Fibroblast of mammary gland (primary cell): ENCODE measurements around the gene ASCC2.

Experiments used
- DNase-seq: peaks from one replicate; pipeline ENCODE4 v3.0.0-alpha.2; 2010; ENCODE audit warnings: low read depth
- H3K4me3 ChIP-seq: 2 replicates; pipeline ENCODE4 v1.5.1; 2011; ENCODE audit warnings: low read depth, mild to moderate bottlenecking, low read length, moderate library complexity; ENCODE audit not compliant: control insufficient read depth
- TF ChIP-seq, protein P1 (sequence below): conservative IDR thresholded peaks from 2 replicates; pipeline ENCODE4 v1.5.1; 2011; ENCODE audit warnings: low read depth, low read length, inconsistent platforms; ENCODE audit not compliant: control insufficient read depth, insufficient read depth

Gene ASCC2

DNA sequence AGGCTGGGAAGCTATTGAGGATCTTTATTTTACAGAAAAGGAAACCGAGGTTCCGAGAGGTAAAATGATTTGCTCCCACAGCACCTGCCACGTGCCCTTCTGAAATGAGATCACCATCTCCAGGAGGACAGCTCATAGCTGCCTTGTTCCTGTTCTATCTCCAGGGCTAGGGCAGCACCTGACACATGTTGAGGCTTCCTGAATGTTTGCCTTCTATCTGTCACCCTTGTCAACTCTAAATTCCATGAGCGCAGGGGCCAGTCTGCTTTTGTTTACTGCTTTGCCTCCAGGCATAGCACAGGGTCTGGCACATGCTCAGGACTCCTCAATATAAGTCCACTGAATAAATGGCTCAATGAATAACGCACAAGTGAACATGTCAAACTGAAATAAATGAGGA is 24.1 kb downstream of the ASCC2 start:
- no peak for DNase-seq
- TF ChIP-seq, protein P1, sequence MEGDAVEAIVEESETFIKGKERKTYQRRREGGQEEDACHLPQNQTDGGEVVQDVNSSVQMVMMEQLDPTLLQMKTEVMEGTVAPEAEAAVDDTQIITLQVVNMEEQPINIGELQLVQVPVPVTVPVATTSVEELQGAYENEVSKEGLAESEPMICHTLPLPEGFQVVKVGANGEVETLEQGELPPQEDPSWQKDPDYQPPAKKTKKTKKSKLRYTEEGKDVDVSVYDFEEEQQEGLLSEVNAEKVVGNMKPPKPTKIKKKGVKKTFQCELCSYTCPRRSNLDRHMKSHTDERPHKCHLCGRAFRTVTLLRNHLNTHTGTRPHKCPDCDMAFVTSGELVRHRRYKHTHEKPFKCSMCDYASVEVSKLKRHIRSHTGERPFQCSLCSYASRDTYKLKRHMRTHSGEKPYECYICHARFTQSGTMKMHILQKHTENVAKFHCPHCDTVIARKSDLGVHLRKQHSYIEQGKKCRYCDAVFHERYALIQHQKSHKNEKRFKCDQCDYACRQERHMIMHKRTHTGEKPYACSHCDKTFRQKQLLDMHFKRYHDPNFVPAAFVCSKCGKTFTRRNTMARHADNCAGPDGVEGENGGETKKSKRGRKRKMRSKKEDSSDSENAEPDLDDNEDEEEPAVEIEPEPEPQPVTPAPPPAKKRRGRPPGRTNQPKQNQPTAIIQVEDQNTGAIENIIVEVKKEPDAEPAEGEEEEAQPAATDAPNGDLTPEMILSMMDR = no peak
- H3K4me3 ChIP-seq = no peak overlapping the region

DNA sequence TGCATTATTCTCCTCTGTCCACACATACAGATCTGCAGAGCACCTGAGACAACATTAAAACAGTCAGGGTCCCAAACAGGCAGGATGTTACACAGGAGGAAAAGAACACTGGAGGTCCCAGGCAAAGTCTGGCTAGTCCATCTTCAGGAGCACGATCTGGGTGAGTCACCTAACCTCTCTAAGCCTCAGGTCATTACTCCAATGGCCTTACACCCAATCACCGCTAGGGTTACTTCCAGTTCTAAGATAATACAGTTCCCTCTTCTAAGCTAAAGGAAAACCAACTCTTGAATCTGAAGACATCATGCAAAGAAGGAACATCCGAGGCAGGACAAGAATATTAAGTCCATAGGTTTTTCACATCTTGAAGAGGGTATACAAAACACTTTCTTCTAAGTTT is 24.5 kb downstream of the ASCC2 start:
- TF ChIP-seq, protein P1 = peak; percentile 25
- DNase-seq = peak; percentile 54
- H3K4me3 ChIP-seq = no peak overlapping the region

DNA sequence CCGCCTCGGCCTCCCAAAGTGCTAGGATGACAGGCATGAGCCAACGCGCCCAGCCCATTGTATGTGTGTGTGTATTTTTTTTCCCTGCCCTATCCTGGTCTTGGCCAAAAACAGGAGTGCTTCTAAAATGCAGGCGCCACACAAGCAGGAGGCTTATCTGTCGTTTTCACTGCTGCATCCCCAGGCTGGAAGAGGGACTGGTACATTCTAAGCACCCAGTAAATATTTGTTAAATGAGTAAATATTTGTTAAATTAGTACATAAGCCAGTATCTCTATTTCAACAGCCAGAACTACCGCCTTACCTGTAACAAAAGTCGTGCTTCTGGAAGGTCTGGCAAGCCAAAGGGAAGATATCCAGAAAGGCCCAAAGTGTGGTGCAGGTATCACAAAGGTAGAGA is 24.9 kb downstream of the ASCC2 start:
- TF ChIP-seq, protein P1 = no peak
- DNase-seq = no peak
- H3K4me3 ChIP-seq = no peak overlapping the region

DNA sequence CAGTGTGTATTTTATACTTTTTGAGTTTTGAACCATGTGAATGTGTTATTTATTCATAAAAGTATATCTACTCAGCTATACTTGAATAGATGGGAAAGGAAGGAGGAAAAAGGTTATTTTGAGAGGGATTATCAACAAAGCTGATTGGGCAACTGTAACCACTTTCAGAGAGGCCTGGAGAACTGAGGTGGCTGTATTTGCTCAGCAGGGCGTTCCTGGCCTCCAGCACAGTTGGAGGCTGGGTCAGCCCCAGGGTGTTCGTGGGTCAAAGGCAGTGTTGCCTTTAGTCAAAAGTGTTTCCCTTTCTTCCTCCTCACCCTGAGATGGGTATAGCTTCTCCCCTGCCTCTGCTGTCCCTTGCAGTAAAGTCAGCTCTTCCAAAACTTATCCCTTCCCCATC is 26.7 kb downstream of the ASCC2 start:
- TF ChIP-seq, protein P1 = no peak
- H3K4me3 ChIP-seq = no peak overlapping the region
- DNase-seq = no peak

DNA sequence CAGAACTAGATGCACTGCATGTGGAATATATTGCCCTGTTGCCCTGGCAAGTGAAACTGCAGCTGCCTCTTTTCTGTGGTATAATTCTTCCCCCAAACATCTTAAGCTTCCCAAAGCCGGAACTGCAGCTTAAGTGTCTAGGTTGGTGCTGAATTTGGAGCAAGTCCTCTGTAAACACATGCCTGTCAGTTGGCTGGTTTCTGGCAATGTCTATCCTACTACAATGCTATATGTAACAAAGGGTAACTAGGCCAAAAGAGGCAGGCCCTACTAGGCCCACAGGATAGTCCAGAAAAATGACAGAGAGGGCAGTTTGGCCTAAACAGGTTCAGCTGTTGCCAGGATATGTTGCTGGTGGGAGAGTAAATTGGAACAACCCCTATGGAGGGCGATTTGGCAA is 27.9 kb downstream of the ASCC2 start:
- DNase-seq = no peak
- H3K4me3 ChIP-seq = no peak overlapping the region
- TF ChIP-seq, protein P1 = no peak

DNA sequence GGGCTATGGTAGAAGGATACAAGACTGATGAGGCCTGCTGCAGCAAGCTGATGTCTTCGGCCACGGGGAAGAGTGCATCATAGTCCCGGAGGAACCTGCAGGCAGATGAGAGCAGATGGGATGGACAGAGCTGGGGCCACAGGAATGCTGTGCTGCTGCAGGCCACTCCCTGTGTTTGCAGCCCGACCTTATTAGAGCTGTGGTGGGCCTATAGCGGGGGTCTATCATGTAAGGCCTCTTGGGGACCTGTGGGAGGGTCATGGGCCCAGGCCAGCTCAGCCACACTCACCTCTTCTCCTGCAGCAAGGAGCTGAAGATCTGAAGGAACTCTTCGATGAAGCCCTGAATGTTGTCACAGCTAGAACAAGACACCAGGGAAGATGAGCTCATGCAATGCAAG is 31.9 kb downstream of the ASCC2 start:
- DNase-seq = no peak
- no peak overlapping the region for H3K4me3 ChIP-seq
- TF ChIP-seq, protein P1 = no peak

DNA sequence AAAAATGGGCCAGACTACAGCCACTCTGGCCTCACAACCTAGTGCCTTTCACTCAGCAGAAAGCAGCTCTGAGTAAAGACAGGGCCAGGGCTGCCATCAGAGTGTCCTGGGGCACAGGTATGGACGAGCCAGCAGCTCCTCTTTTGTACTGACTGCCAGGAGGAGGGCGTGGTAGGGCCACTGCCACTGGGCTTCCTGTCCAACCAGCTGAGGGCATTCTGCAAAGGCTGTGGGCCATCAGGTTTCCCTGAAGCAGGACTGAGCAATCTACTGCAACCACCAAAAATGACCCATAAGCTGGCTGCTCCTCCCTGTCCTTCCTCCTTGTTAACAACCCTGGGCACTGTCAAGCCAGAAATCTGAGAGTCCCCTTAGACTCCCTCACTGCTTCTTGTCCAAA is 33.1 kb downstream of the ASCC2 start:
- no peak overlapping the region for H3K4me3 ChIP-seq
- DNase-seq = no peak
- TF ChIP-seq, protein P1 = no peak
